Measurements from ENCODE around the gene DHRS12. TPM values are rescaled to one million over a fixed set of nuclear protein-coding genes. Genes with fewer than 3 reads are reported as not detected.

Gene DHRS12
- total RNA-seq, 6 experiments from 2014 or later: 10.2 to 17.6 (median 12.4) TPM

- no peak for DNase-seq
- TF ChIP-seq POLR2A (IDR thresholded peaks at IDR 0.05) (no peak), CTCF (IDR thresholded peaks at IDR 0.05) (no peak)
- Histone ChIP-seq H3K36me3 (no peaks in the 10 kb centered on the region), H3K4me1 (peaks cover 0 to 10% (median 0%) of the 10 kb centered on the region in 4 donors), H3K4me3 (no peak overlapping the region), H3K27me3 (no peaks in the 10 kb centered on the region), H3K27ac (no peak overlapping the region), H3K9me3 (no peaks in the 10 kb centered on the region)
- no peak for ATAC-seq
- intact Hi-C loops (cut with DNase I): no loop called here
Measured at GRCh38 chr13:51808811-51809210, 4.8 kb upstream of the DHRS12 start.

DNA sequence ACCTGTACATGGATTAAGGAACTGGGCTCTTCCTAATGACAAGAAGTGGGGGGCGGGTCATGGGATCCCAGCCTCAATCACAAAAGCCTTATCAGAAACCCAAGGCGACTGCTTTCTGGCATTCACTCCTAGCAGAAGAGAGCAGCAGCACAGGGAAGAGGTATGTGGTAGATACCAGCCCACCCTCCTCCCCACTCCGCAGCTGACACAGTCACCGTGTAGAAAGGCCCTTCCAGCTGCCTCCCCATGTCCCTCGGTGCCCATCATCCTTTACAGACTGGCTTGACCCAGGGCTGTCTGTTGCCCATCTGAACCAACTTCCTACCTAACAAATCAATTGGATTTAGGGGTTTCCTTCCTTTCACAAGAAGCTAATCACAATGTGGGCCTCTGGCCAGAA is 3.1 kb upstream of the DHRS12 start:
- H3K4me1 ChIP-seq: peaks cover 0 to 20% (median 6%) of the 10 kb centered on the region in 4 donors
- intact Hi-C loops (cut with DNase I): no loop called here
- DNase-seq: no peak

GRCh38 chr13:51806566-51806965 is 2.6 kb upstream of the DHRS12 start:
- Histone ChIP-seq H3K27ac (no peak overlapping the region), H3K4me3 (no peak overlapping the region), H3K4me1 (peaks cover 0 to 22% (median 8%) of the 10 kb centered on the region in 4 donors), H3K9me3 (no peaks in the 10 kb centered on the region), H3K27me3 (no peaks in the 10 kb centered on the region), H3K36me3 (no peaks in the 10 kb centered on the region)
- intact Hi-C loops (cut with DNase I): no loop called here
- no peak for ATAC-seq
- no peak for DNase-seq
- WGBS (ENCODE audit: insufficient coverage, low coverage, low lambda C conversion rate, missing lambda C conversion rate): 53% methylated on average over 2 of the region's 2 CpGs
- TF ChIP-seq POLR2A (IDR thresholded peaks at IDR 0.05) (no peak), CTCF (IDR thresholded peaks at IDR 0.05) (no peak)

More for the DNA sequence above, 3.1 kb upstream of the DHRS12 start:
- H3K36me3 ChIP-seq: no peaks in the 10 kb centered on the region
- TF ChIP-seq CTCF (IDR thresholded peaks at IDR 0.05): no peak
- TF ChIP-seq POLR2A (IDR thresholded peaks at IDR 0.05): no peak
- no peaks in the 10 kb centered on the region for H3K9me3 ChIP-seq
- no peak for ATAC-seq
- no peak overlapping the region for H3K4me3 ChIP-seq
- no peak overlapping the region for H3K27ac ChIP-seq
- no peaks in the 10 kb centered on the region for H3K27me3 ChIP-seq
- WGBS (ENCODE audit: insufficient coverage, low coverage, low lambda C conversion rate, missing lambda C conversion rate): no CpG with 5 or more reads among the region's 5 CpGs

GRCh38 chr13:51805925-51806324 is 2.0 kb upstream of the DHRS12 start:
- no peak for DNase-seq
- intact Hi-C loops (cut with DNase I): no loop called here
- H3K4me1 ChIP-seq: peaks cover 0 to 28% (median 11%) of the 10 kb centered on the region in 4 donors
- no peak overlapping the region for H3K27ac ChIP-seq
- H3K27me3 ChIP-seq: no peaks in the 10 kb centered on the region
- TF ChIP-seq CTCF (IDR thresholded peaks at IDR 0.05) (no peak), POLR2A (IDR thresholded peaks at IDR 0.05) (no peak)
- H3K9me3 ChIP-seq: no peaks in the 10 kb centered on the region
- H3K36me3 ChIP-seq: no peaks in the 10 kb centered on the region
- WGBS (ENCODE audit: insufficient coverage, low coverage, low lambda C conversion rate, missing lambda C conversion rate): 100% methylated on average over 1 of the region's 2 CpGs
- ATAC-seq: no peak
- no peak overlapping the region for H3K4me3 ChIP-seq

DNA sequence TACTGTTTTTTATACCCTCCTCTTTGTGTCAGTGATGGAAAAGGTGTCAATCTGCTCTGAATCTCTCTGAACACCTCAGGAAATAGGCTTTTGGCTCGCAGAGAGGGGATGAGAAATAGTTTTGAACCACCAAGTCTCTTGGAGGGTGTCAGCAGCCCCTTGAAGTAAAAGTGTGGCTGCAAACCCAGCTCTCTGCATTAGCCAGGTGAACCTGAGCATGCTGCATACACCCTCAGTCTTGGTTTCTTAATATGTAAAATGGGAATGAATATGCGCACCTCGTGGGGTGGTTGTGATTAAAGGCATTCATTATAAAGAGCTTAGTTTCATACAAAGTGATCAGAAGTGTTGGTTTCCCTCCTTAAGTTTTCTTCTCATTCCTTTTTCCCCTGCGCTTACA is 1.4 kb upstream of the DHRS12 start:
- intact Hi-C loops (cut with DNase I): no loop called here

More for the DNA sequence above, 1.4 kb upstream of the DHRS12 start:
- Histone ChIP-seq H3K36me3 (no peaks in the 10 kb centered on the region), H3K27me3 (no peaks in the 10 kb centered on the region), H3K9me3 (no peaks in the 10 kb centered on the region), H3K4me3 (no peak overlapping the region), H3K4me1 (peaks cover 0 to 33% (median 13%) of the 10 kb centered on the region in 4 donors), H3K27ac (peak overlapping the region in 1 of 3 donors; percentile 100)
- 100% methylated on average over 3 of the region's 4 CpGs for WGBS (ENCODE audit: insufficient coverage, low coverage, low lambda C conversion rate, missing lambda C conversion rate)
- DNase-seq (no peak), ATAC-seq (no peak)
- TF ChIP-seq POLR2A (IDR thresholded peaks at IDR 0.05) (no peak), CTCF (IDR thresholded peaks at IDR 0.05) (no peak)

All from right lobe of liver (tissue), 6 donors.